ENCODE data around the gene SPPL2A.

GRCh38 chr15:50786438-50786837, 20.9 kb upstream of the SPPL2A start:
- TF ChIP-seq CTCF (IDR thresholded peaks at IDR 0.05; ENCODE audit: poor library complexity) (no peak), EZH2 (IDR thresholded peaks at IDR 0.05; ENCODE audit: borderline replicate concordance) (no peak)
